ENCODE results near the gene B4GALT3.

B4GALT3 gene

DNA sequence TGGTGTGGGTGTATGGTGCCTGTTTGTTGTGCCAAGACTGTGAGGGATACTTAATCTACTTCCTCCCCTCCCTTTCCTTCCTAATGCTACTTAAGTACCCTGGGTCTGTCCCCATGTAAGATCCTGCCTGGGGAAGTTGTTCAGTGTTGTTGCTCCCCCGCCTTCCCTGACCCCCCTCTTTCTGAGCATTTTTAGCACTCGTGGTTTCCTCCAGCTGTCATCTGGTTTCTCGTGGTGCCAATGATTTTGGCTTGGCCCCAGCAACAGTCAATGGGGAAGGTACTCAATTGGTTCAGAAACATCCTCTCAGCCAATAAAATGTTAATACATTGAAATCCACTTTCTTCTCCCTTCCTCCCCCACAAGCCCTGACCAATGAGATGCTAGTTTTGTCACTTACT, 8.0 kb upstream of the B4GALT3 start:
- DNase-seq = no peak

DNA sequence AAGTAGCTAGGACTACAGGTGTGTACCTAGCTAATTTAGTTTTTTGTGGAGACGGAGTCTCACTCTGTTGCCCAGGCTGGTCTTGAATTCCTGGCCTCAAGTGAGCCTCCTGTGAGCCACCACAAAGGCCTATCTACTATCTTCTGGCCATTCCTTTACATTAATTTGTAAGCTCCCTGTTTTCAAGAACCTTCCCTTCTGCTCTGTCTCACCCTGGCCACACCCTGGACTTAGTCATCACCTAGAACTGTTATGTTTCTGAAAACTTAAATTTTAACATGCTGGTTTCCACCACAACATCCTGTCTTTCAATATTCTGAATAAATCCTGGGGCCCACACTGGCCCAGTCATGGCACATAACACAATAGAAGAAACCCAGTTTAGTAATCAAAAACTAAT, 4.9 kb upstream of the B4GALT3 start:
- DNase-seq = no peak

- no peak for DNase-seq
Measured at GRCh38 chr1:161180639-161181038, 3.3 kb upstream of the B4GALT3 start.

DNA sequence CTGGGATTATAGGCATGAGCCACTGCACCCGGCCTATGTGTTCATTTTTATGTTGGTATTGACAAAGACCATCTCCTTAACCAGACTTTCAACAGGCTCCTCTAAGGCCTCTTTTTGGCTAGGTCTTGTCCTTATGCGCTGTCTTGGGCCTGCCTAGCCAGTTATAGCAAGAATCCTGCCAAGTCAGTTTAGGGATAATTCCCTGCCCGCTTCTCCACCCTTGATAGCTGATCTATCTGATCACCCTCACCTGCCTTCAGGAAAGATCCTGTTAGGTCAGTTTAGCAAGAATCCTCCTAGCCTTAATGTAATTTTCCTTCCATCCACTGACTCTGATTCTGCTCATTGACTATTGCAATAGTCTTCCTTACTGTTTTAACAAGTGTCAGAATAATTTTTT, 2.4 kb upstream of the B4GALT3 start:
- no peak for DNase-seq

GRCh38 chr1:161177936-161178244, 583 bp upstream of the B4GALT3 start:
- no peak for DNase-seq

GRCh38 chr1:161176468-161177111, 717 bp downstream of the B4GALT3 start:
- DNase-seq = no peak

- DNase-seq = no peak
Measured at GRCh38 chr1:161175771-161176453, 1.4 kb downstream of the B4GALT3 start.

GRCh38 chr1:161174911-161175310, 2.4 kb downstream of the B4GALT3 start:
- no peak for DNase-seq

DNA sequence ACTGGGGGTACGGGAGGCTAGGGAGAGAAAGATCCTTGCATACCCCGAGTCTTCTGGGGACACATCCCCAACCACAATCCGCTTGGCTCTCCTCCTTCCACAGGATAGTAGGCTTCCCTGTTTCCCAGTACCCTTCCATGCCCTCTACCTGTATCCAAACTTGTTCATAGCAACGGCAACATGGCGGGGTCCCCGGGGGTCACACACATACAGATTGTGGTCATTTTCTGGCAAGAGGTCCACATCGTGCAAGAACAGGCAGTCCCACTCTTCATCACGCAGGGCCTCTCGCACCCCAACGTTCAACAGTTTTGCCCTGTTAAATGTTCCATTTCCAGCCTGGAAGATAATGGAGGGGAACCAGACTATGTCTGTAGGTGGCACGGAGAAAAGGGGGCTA, 3.6 kb downstream of the B4GALT3 start:
- no peak for DNase-seq

DNA sequence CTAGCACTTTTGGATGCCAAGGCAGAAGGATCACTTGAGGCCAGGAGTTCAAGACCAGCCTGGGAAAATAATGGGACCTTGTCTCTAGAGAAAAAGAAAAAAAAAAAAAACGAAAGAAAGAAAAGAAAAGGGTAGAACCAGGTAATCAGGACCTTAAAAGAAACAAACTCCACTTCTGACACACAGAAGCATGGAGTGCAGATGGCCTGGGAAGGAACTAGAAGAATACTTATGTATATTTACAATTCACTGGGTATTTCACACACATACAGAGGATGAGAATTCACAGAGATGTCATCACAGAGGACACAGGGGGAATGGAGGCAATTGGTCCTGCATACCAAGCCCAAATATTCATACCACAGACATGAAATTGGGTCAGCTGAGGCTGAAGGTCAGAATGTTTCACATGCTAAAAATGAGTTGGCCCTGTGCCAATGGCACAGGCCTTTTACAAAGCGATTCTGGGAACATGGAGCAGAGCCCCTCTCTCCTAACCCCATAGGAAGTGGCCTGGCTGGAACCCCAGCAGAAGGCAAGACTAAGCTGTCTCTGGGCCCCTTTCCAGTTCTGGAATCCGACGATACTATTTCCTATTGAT, 4.4 kb downstream of the B4GALT3 start:
- DNase-seq = no peak

DNA sequence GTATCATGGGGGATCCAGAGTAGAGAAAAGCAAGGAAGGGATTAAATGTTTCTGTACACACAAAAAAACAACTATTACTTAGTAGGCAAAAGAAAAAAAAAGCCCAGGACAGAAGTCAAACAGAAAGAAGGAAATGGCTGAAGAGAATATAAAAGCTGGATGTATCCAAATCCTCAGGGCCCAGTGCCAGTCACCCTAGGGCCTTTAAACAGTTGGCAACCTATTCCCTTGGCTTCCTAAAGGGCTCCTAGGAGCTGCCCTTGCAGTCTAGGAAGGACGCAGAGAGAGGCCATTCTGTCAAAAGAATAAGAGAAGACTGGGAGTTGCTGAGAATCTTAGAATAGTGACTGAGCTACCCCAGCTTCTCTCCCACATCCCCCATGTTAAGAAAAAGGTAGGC, 5.0 kb downstream of the B4GALT3 start:
- DNase-seq = no peak

GRCh38 chr1:161171696-161172095, 5.6 kb downstream of the B4GALT3 start:
- no peak for DNase-seq

DNA sequence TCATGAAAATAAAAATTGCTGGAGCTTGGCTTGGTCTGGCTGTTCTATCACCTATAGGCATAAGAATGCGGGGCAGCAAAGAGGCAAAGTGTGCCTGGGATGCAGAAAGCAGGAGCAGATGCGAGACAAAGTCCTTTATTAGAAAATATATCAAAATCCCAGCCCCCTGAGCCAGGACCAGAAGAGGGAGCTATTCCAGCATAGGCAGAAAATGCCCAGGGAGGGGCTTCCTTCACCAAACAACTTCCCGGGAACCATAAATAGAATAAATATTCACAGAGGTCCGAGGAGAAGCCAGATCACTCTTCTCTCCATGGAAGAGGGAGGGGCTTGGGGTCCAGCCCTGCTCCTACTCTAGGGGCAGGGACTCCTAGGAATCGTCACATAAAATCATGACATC, 6.1 kb downstream of the B4GALT3 start:
- no peak for DNase-seq

DNA sequence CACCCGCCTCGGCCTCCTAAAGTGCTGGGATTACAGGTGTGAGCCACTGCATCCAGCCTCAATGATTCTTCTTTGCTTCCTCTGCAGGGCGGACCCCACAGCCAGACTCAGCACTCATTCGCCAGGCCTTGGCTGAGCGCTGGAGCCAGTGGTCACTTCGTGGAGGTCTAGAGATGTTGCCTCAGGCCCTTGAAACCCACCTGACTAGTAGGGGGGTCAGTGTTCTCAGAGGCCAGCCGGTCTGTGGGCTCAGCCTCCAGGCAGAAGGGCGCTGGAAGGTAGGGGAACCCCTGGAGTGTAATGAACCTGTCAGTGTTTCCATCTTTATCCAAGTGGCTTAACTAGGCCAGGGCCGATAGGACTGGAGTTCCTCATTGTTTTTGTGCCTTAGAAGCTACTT, 8.4 kb downstream of the B4GALT3 start:
- no peak for DNase-seq

DNA sequence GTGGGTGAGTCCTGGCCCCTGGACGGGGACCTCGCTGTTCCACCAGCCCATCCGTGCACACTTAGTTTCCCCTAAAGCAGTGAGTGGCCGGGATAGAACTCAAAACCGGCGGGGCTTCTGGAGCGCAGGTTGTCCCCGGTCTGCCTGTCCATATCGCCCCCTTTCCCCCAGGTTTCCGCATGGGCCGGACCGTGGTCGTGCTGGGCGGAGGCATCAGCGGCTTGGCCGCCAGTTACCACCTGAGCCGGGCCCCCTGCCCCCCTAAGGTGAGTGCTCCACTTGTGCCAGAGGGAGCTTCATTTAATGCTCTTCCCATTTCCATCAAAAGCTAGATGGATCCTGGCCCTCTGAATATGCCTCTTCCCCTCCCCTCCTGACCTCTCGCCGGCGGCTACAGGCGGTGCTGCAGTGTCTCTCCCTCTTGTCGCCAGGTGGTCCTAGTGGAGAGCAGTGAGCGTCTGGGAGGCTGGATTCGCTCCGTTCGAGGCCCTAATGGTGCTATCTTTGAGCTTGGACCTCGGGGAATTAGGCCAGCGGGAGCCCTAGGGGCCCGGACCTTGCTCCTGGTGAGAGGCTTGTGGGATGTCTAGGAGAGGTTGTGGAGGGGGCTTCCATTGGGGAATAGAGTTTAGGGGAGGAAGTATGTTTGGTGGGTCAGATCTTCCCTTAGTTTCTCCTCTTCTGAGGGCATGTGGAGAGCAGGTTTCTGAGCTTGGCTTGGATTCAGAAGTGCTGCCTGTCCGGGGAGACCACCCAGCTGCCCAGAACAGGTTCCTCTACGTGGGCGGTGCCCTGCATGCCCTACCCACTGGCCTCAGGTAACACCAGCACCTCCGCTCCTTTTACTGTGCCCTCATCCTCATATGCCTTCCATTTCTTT, 10.4 kb downstream of the B4GALT3 start:
- DNase-seq = peak; percentile 4

DNA sequence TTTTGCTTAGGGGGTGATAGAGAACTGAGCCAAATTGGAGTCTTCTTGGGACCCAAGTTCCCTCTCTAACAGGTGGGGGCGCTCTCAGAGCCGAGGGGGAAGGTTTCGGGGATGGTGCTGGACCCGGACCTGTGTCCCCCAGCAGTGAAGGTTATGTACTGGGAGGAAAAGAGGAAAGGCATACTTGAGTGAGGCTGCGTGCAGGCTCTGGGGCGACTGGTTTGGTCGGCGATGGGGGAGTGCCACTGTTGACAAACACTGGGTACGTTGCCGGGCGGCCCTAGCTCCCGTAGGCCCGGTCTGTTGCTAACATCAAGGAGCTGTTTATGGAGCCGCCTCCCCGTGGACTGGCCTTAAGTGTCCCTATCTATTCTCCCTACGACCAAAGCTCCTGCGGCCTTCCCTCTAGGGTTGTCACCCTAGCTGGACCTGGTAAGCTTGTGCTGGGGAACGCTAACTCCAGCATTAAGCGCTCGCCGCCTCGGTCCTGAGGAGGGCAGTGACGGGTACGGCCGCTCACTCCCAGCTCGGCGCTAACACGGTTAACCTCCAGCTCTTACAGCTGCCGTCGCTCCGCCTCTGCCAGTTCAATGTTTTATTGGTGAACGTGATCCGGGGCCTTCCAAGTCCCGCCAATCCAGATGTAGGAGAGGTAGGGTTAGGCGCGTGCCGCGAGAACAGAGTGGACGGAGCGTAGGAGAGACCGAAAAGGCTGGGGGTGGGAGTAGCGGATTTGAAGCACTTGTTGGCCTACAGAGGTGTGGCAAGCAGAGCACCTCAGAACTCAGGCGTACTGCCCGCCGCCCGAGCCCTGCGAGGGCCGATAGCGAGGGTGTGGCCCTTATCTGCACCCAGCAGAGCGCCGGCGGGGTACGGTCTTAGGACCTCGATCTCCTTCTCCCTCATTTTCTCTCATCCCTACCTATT, 11.3 kb downstream of the B4GALT3 start, which contains the start of gene PPOX:
TSS of gene PPOX (plus strand) at position 685 of the 927 bp plus-strand sequence. CDS start 422 bp downstream, outside the sequence.
- peak; percentile 94 for DNase-seq

GRCh38 chr1:161164901-161165610, 12.3 kb downstream of the B4GALT3 start:
- no peak for DNase-seq

GRCh38 chr1:161163793-161164192, 13.5 kb downstream of the B4GALT3 start:
- no peak for DNase-seq

DNA sequence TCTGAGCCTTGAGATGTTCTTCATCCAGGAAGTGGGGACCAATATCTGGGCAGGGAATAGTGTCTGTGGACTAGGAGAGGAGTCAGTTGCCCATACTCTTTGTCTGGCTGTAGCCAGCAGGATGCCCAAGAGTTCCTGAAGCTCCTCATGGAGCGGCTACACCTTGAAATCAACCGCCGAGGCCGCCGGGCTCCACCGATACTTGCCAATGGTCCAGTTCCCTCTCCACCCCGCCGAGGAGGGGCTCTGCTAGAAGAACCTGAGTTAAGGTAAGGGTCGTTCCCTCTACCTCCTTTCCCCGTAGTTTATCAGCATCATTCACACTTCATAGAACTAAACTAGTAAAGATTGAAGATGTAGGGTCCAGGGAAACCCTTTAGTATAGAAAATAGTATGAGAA, 14.5 kb downstream of the B4GALT3 start:
- no peak for DNase-seq

GRCh38 chr1:161162052-161162451, 15.3 kb downstream of the B4GALT3 start:
- no peak for DNase-seq

DNA sequence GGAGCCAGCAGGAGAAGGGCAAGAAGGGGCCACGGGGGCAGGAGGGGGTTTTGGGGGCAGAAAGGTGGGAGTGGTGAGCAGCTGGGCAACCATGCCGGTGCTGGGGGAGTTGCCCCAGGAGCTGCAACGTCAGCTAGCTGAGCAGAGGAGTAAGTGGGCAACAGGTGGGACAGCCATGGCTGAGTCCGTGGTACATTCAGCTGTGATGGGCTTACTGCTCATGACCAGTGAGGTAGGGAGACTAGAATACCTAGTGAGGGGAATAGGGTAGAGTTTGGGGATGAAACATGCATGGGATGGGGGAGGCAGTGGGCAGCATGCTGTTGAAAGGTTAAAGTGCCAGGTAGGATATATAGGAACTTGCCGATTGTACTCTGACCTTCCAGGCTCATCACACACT, 15.7 kb downstream of the B4GALT3 start:
- DNase-seq = no peak

DNA sequence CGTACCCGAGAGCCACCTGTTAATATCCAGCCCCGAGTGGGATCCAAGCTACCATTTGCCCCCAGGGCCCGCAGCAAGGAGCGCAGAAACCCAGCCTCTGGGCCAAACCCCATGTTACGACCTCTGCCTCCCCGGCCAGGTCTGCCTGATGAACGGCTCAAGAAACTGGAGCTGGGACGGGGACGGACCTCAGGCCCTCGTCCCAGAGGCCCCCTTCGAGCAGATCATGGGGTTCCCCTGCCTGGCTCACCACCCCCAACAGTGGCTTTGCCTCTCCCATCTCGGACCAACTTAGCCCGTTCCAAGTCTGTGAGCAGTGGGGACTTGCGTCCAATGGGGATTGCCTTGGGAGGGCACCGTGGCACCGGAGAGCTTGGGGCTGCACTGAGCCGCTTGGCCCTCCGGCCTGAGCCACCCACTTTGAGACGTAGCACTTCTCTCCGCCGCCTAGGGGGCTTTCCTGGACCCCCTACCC, 16.6 kb downstream of the B4GALT3 start:
- no peak for DNase-seq

All from COR-L47 (cell line).